DOHH2 (cell line): ENCODE data around the gene DNM1L.

Experiments used
- EZH2phosphoT487 ChIP-seq: fragments of 200-600 bp; sonication (generic); IDR thresholded peaks from 2 replicates; pipeline ENCODE4 v1.6.1; 2017; ENCODE audit warnings: borderline replicate concordance, mild to moderate bottlenecking, antibody characterized with exemption, low read length, moderate library complexity, mixed read lengths
- TF ChIP-seq, protein P1 (sequence below): fragments of 200-600 bp; sonication (generic); IDR thresholded peaks from one replicate; pipeline ENCODE4 v1.5.1; 2014; ENCODE audit warnings: antibody characterized with exemption, mild to moderate bottlenecking, low read depth, low read length; ENCODE audit not compliant: poor library complexity, severe bottlenecking

DNA sequence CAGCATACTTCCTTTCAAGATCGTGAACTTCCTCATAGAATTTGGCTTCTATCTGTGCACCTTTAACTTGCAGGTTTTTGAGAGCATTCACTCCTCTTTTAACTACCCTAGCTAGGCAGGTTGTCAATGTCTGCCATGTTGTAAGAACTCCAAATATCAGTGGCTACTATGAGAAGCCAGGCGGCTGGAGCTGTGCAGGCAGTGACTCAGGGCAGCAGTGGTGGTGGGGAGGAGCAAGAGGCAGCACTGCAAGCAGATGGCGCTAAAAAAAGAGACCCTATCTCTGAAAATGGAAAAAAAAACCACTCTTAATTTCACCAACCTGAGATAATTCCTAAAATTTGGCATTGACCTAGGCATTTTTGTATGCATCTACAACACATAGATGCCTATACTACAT is 48.1 kb downstream of the DNM1L start:
- TF ChIP-seq, protein P1, sequence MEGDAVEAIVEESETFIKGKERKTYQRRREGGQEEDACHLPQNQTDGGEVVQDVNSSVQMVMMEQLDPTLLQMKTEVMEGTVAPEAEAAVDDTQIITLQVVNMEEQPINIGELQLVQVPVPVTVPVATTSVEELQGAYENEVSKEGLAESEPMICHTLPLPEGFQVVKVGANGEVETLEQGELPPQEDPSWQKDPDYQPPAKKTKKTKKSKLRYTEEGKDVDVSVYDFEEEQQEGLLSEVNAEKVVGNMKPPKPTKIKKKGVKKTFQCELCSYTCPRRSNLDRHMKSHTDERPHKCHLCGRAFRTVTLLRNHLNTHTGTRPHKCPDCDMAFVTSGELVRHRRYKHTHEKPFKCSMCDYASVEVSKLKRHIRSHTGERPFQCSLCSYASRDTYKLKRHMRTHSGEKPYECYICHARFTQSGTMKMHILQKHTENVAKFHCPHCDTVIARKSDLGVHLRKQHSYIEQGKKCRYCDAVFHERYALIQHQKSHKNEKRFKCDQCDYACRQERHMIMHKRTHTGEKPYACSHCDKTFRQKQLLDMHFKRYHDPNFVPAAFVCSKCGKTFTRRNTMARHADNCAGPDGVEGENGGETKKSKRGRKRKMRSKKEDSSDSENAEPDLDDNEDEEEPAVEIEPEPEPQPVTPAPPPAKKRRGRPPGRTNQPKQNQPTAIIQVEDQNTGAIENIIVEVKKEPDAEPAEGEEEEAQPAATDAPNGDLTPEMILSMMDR: no peak
- TF ChIP-seq EZH2phosphoT487: no peak
